NCI-H1417 (cell line): Measurements from ENCODE around the gene TRIM29.
"Not testable (repeated sequence)": the region's sequence is repeated elsewhere in the genome, so short reads cannot be mapped to it uniquely, and the experiment has no call there.

ENCODE experiments used
- DNase-seq, 3 experiments: peaks; one replicate each; lab custom pipeline; 2025; lab: John Stamatoyannopoulos, UW

Gene TRIM29, protein sequence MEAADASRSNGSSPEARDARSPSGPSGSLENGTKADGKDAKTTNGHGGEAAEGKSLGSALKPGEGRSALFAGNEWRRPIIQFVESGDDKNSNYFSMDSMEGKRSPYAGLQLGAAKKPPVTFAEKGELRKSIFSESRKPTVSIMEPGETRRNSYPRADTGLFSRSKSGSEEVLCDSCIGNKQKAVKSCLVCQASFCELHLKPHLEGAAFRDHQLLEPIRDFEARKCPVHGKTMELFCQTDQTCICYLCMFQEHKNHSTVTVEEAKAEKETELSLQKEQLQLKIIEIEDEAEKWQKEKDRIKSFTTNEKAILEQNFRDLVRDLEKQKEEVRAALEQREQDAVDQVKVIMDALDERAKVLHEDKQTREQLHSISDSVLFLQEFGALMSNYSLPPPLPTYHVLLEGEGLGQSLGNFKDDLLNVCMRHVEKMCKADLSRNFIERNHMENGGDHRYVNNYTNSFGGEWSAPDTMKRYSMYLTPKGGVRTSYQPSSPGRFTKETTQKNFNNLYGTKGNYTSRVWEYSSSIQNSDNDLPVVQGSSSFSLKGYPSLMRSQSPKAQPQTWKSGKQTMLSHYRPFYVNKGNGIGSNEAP

DNA sequence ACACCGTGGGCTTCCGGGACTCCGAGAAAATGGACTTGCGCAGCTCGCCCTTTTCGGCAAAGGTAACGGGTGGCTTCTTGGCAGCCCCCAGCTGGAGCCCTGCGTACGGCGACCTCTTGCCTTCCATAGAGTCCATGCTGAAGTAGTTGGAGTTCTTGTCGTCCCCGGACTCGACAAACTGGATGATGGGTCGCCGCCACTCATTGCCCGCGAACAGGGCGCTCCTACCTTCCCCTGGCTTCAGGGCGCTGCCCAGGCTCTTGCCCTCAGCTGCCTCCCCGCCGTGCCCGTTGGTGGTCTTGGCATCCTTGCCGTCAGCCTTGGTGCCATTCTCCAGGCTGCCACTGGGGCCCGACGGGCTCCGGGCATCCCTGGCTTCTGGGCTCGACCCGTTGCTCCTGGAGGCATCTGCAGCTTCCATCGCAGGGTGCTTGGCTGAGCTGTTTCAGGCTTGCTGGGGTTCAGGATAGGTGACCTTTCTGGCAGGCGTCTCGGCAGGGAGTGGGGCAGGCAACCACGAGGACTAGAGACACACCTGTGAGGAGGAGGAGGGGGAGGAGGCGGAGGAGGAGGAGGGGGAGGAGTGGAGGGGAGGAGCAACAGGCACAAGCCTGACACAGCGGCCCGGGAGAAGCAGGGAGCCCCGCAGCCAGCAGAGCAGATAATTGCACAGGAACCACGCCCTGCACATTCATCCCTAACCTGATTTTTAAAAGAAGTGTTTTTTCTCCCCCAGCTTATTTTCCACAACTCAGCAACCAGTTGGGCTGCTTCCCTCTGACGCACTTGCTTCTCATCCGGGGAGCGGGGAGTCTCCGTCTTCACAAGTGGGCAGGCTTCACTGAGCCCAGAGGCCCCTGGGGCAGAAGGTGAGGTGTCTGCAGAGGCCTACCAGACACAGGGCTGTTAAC lies at the start of gene TRIM29:
Gene TRIM29 (minus strand): TSS at position 503 of the 911 bp plus-strand sequence. CDS start 82 bp downstream, at position 421.
- DNase-seq = peak in 2 of 3 experiments; percentile 39 to 64

DNA sequence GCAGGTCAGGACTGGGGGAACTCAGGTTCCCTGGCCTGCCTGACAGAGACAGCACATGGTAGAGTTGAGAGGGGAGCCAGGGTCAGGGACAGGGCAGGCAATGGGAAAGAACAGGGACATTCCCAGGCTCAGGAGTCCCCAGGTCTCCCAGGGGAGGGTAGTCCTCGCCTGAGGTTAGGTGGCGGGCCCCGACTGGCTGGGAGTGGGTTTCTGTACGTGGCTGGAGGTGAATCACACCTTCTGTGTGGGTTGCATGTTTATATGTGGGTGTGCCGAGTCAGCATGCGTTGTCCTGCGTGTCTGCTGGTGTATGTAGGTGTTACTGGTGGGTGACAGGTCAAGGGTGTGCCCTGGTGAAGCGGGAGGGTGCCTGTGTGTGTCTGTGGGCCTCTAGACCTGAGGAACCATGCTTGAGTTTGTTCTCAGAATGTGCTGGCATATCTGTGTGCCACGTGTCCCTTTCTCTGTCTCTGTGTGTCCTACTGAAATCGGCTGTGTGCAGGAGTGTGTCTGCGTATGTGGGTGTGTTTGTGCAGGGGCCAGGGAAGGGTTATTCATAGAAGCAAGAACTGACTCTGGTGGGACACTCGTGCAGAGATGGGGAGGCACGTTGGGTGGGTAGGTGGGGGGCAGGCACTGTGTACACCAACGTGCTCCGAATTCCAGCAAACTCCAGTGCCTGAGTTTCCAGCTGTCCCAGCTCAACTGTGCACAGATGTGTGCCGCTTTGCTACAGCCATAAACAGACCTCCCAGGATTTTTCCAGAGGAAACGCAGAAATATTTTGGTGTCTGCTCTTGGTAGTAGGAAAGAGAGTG lies 49.1 kb upstream of the TRIM29 start:
- DNase-seq = no peak

DNA sequence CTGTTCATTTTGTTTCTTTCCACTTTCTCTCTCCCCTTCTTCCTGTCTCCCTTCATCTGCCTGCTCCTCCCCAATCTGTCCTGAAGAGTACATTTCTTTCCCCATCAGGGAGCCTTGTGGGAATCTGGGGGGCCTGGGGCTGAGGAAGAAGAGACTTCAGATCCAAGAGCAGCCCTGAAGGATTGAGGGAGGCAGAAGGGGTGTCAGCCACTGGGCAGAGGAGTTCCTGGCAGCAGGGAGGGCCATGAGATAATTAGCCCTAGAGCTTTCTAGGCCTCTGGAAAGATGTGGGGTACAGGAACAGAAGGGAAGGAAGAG lies 48.5 kb upstream of the TRIM29 start:
- DNase-seq = no peak

DNA sequence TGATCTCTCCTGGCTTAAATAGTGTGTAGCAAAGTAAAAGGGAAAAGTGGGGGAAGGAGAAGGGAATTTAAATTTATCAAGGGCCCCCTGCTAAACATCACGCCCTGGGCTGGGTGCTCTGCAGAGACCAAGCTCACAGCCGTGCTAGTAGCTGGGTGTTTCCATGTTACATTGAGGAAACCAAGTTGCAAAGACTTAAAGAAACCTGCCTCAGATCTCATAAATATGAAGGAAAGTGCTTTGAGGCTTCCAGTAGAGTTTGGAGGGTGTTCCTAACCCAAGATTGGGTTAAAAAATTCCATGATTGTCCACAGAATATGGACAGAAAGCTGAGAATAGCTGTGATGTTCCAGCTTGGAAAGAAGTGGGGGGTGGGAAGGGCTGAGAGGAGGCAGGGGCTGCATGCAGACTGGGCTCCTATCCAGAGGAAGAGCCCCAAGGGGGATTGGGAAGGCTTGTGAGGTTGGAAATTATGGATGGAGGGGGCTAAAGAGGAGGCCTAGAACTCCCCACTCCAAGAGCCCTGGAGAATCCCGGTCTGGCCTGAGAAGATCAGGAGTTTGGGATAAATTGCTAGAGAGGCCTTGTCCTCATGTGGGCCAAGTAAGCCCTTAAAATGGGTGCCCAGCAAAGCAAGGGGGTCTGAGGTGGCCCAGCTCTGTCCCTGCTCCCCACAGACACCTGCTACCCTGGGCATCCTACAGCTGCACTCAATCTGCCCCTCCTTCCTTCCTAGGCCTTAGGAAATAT lies 48.0 kb upstream of the TRIM29 start:
- DNase-seq = no peak

DNA sequence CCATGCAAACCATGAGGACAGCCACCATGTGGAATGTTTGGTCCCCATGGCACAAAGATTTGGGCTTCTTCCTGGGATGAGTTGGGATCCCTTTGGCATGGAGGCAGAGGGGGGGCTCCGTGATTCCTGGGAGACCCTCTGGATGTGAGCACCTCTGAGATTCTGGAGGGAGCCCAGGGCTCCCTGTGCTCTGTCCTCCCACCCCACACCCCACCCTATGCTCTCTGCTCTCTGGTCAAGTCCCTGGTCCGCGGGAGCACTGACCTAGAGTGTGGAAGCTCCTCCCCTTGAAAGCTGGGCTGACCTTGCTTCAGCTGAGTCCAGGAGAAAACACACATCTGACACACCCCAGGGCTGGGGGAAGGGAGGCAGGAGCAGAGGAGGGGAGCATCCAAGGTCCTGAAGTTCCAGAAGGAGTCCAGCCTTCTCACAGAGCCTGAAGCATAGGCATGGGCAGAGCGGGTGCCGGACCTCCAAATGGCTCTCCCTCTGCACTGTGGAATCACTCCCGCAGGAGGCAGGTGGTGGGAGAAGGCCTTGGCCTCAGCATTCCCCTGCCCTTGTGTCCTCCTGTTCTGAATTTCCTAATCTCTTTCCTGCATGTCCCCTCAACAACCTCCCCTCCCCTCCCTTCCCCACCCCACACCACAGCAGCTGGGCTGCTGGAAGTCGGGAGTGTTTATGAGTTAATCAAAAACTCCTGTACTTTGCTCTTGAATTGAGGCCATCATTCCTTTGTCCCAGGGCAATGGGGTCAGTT lies 47.2 kb upstream of the TRIM29 start:
- no peak for DNase-seq

DNA sequence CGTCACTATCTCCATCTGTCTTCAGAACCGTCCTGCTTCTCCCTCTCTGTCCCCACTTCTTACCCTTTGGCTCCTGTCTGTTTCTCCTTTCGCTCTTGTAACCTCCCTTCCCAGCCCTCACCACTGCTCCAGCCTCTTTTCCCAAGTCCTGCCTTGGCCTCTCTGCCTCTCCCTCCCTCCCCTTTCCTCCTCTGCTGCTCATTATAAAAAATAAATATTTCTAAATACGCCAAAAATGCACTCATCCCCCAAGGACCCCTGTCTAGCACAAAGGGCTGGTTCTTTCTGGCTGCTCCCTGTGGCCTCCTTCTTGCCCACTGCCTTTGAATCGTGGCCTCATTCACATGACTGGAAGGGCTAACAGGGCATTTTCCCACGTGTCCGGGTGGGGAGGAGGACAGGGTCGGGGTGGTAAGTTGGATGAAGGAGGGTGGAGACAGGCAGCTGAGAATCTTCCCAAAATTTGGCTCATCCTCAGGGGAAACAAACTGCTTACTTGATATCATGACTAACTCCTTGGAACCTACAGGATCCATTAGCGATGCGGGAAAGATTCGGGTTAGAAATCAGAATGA lies 46.5 kb upstream of the TRIM29 start:
- DNase-seq = no peak

DNA sequence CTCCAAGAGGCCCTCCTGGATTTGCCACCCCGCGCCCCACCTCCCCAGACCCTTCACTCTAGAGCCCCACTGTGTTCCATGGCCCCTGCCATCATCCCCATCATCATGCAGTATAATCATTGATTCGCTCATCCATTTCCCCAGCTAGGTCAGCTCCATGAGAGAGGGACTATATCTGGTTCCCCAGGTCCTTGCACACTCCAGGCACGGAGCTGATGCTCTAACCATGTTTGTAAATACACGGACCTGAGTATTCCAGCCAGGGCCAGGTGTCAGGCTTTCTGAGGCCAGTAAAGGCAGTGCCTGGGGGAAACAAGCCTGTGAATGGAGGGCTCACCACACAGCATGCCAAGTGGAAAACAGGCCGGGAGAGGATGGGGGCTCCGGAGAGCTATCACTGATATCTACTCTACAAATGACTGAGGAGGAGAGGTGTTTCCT lies 45.8 kb upstream of the TRIM29 start:
- DNase-seq = no peak

DNA sequence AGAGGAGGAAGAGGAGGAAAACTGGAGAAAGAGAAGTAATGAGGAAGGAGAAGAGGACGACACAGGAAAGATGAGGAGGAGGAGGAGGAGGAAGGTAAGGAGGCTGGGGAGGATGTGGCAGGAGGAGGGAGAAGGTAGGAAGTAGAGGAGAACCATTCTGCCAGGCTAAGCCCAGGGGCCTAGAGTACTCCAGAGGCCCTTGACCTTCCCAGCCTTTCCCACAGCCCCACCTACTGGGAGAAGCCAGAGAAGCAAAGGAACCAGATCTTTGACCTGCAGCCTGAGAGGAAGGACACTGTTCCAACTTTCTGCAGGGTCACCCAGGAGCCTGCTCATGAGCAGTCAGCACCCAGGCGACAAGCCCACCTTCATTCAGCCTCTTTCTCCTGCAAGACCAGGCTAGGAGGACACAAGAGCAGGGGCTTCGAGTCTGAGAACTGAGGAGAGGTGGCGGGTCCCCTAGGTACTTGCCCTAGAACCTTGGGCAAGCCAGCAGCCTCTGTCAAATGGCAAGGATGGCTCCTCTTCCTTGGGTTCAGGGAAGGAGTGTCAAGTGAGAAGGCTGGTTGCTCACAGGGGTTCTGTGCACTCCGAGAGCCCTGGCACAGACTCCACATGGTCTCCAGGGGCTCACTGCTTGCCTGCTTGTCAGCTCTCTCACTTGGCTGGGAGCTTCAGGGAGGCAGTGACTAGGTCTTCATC lies 45.0 kb upstream of the TRIM29 start:
- DNase-seq = peak in 2 of 3 experiments; percentile 19 to 51

DNA sequence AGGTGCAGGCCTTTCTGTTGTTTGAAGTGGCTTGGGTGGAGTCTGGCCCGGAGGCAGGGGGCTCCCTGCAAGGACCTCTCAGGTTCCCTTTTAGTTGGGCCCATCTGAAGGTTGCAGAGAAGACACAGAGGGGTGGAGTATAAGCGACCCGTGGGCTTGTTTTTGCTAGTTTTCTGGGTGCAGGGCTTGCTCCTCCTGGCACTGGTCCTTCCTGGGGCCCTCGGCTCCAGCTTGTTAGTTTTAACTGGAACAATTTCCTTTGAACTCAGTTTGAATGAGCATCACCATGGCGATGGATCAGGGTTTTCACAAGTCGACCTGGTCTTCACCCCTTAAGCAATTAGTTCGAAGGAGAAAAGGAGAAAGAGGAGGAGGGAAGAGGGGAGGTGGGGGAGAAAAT lies 44.5 kb upstream of the TRIM29 start:
- no peak for DNase-seq

DNA sequence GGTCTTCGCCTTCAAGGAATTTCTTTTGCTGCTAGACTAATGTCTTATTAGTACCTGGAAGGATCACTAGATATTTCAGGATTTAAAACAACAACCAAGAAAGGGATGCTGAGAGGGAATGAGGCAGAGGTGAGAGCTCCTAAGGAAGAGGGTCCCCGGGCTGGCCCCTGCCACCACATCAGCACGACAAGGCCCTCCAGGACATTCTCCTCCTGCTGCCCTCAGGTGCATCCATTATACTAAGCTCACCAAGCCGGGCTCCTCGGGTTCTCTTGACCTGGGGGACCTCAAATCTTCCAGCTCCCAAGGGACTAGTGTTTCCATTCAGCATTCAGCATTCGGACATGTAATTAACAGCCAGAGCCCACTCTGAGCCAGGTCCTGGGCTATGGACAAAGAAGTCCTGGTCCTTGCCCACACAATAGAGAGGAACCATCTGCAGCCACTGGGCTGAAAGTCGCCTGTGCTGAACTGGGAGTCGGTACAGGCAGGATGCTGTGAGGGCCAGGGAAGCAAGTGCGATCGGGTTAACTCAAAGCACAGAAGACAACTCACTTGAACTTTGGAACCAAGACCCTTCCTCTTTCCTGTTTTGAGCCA lies 43.6 kb upstream of the TRIM29 start:
- no peak for DNase-seq

DNA sequence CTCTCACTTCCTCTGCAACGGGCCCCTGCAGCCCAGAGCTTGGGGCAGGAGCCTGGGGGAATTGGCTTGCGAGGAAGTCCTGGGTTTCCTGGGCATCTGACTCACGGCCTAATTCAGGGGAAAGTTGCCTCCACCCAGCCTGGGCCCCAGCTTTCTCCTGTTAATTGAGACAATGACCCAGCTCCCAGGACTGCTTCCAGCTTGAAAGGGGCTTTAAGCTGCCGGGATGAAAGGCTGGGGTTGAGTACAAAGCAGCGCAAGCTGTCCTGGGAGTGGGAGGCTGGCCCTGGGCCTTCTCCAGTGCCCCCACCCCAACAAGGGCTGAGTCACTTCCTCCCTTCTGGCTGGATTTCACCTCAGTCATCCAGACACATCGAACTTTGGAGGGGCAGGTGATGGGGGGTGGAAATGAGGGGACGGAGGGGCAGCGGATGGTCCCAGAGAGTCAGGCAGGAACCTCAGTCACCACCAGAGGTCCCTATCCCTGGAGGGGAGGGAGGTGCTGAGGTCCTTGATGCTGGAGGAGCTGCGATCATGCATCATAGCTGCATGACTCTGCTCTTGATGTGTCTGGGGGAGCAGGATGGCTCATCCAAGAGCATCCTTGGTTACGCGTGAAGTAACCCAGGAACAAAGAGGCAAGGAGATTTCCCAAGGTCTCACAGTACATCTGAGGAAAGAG lies 42.8 kb upstream of the TRIM29 start:
- DNase-seq = no peak

DNA sequence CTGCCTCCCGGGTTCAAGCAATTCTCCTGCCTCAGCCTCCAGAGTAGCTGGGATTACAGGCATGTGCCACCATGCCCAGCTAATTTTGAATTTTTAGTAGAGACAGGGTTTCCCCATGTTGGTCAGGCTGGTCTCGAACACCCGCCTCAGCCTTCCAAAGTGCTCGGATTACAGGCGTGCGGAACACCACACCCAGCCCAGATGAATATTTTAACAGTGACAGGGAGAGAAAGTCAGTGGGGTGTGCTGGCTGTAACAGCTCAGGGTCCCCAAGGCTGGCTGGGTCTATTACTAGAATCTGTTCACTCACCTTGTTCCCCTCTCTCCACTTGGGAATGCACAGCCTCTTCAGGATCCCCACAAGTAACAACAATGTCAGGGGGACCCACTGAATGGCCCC lies 42.1 kb upstream of the TRIM29 start:
- not testable (repeated sequence) for DNase-seq

DNA sequence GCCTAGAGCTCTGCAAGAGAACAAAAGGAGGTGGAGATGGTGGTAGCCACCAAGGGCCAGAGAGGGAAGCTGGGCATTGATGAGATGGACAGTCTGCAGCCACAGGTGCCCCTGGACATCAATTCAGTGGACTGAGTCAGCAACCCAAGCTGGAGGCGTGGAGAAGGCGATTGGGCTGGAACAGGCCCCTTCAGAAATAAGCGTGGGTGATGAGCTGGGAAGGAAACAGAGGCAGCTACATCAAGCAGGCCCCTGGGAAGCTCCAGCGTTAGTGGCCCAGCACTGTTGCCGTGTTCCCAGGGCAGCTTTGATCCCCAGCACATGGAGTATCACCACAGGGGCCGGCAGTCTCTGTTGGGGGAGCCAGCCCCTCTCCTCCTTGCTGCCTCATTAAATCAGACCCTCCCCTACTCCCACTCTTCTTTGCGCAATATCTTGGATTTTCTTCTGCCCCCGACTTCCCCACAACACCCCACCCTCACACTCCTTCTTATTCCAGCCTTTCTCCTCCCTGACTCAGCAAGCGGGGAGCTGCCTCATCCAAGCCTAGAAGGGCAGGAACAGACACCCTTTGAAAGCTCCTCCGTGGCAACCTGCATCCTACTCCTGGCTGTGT lies 41.3 kb upstream of the TRIM29 start:
- DNase-seq = no peak

DNA sequence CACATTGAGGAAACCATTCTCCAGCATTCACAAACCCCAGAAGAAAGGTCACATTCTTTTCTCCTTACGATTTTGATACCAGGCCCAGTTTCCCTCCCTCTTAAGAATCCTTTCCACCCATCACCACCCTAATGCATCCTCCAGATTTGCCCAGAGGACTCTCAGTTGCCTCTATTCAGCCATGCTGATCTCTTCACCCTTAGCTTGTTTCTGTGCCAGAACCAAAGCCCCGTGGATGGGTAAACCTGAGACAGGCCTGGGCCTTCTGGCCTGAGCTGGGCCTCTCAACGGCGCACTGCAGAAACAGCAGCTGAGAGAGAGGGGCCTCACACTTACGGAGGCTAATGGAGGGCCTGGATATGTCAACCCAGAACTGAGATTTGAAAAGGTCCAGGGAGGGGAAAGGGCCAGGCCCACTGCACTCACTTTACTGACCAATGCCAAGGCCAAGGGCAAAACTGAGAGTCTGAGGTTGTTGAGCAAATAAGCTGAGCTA lies 40.7 kb upstream of the TRIM29 start:
- DNase-seq = no peak

DNA sequence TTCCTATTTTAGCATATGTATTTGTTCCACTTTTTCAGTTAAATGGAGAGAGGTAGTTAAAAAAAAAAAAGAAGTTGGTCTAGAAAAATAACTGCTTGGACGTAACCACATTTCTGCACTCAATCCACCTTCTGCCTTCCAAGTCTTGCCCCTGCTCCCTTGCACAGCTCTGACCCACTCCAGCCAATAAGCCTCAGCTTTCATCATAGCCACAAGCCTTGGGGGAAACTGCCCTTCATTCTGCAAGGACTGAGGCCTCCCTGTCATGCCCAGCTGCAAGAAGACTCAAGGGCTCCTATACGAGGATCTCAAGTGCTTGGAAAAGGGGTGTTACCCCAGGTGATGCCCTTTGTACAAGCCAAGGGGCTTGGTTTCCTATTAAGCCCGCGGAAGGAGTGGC lies 37.0 kb upstream of the TRIM29 start:
- peak in 1 of 3 experiments; percentile 30 for DNase-seq

DNA sequence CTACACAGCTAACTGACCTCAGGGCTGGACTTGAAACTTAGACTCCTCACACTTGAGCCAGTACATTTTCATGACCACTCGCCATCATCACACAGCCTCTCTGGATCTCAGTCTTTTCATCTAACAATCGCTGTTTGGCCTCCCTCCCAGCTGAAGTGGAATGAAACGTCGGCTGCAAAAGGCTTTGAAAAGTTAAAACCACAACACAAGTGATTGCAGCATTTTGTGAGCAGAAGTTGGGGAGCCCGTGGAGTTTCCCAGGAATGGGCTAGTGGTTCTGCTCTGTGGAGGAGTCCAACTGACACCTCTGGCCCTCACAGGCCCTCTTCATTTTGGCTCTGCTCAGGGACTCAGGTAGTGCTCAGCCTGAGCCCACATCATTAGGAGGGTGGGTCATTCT lies 35.9 kb upstream of the TRIM29 start:
- DNase-seq = no peak

DNA sequence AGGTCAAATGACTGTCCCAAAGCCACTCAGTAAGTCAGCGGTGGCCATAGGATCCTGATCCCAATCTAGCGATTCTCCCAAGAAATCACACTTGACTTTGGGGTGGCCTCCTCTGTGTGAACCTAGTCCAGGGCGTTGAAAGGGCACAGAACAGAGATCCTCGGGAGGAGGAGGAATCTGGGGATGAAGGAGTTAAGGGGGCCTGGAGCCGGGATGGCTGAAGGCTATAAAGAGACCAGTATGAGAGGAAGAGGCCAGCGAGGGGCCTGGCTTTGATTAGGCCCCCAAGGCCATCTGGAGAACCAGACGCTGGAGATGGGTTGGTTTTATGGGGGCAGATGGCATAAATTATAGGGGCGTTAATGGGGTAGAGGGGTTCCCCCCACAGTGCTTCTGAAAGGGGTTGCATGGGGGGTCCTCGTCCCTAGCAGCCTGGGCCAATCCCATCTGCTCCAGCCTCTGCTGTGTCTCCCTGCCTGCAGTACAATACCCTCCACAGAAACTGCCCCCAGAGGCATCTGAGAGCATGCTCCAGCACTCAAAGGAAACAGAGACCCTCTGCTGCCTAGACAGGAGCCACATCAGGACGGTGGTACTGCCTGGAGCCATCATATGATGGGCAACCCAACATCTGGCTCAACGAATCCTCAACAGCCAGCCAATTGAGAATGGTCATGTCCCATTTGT lies 35.2 kb upstream of the TRIM29 start:
- no peak for DNase-seq
